Measurements from ENCODE around the gene KLK11. TPM values are rescaled to one million over a fixed set of nuclear protein-coding genes. Genes with fewer than 3 reads are reported as not detected.

The KLK11 gene
- total and polyA plus RNA-seq, 10 of the 15 experiments (the other 5 are each of a cell fraction or from before 2014, with no cell fraction given) = not detected

GRCh38 chr19:51009061-51009891 is 17.1 kb downstream of the KLK11 start:
- intact Hi-C loops (cut with micrococcal nuclease; ENCODE audit: unreplicated experiment) = no loop called here
- ChIA-PET RAD21 (ENCODE audit: unreplicated experiment) (no interaction called here), POLR2A (no interaction called here), CTCF (no interaction called here), SMC1A (ENCODE audit: uncharacterized antibody, unreplicated experiment) (no interaction called here)
- Histone ChIP-seq H3K9me3 (replicated peaks; ENCODE audit: control insufficient read depth, insufficient read depth, low read length) (no peaks in the 10 kb centered on the region), H3K36me3 (ENCODE audit: control insufficient read depth in 2 of 2, insufficient read depth in 2 of 2, low read length in 1 of 2) (no peaks in the 10 kb centered on the region), H3K4me1 (ENCODE audit: control insufficient read depth, insufficient read depth, low read length) (no peaks in the 10 kb centered on the region), H3K27me3 (replicated peaks in 1 of 2; ENCODE audit: control insufficient read depth in 2 of 2, insufficient read depth in 2 of 2, low read length in 1 of 2) (no peaks in the 10 kb centered on the region), H2AFZ (ENCODE audit: control insufficient read depth, low read depth, low read length) (no peak overlapping the region), H4K20me1 (ENCODE audit: control insufficient read depth, insufficient read depth) (no peaks in the 10 kb centered on the region), H3K27ac (ENCODE audit: control insufficient read depth, insufficient read depth) (no peak overlapping the region), H3K4me3 (no peak overlapping the region), H3K9ac (ENCODE audit: control insufficient read depth, insufficient read depth, low read length) (no peak overlapping the region), H3K79me2 (ENCODE audit: control insufficient read depth, insufficient read depth, low read length) (no peaks in the 10 kb centered on the region), H3K4me2 (ENCODE audit: control insufficient read depth, insufficient read depth) (no peak overlapping the region)
- DNase-seq (ENCODE audit: low read depth, low spot score) (no peak), FAIRE-seq (no peak), ATAC-seq (no peak)
- BruUV-seq (replicated peaks) = no TSS peak
- in situ Hi-C loops (cut with MboI) = no loop called here
- no peak for TF ChIP-seq ATF3 (IDR thresholded peaks at IDR 0.05; ENCODE audit: borderline replicate concordance, extremely low read depth, low read depth, low read length)
- no peak for TF ChIP-seq RBBP5 (conservative IDR thresholded peaks at IDR 0.05)
- no peak for TF ChIP-seq BHLHE40 (IDR thresholded peaks at IDR 0.05; ENCODE audit: borderline replicate concordance in 1 of 2, low read depth in 2 of 2, low read length in 1 of 2)
- no peak for TF ChIP-seq RELB (IDR thresholded peaks at IDR 0.05; ENCODE audit: low read depth)
- TF ChIP-seq IRF3 (IDR thresholded peaks at IDR 0.05) = no peak
- WGBS (ENCODE audit: insufficient coverage, insufficient replicate concordance, low lambda C conversion rate, missing lambda C conversion rate) = 22% methylated on average over 18 of the region's 19 CpGs
